ENCODE data around the gene FRS2. TPM values are rescaled to one million over a fixed set of nuclear protein-coding genes. Genes with fewer than 3 reads are reported as not detected.

Gene FRS2
- total and polyA plus RNA-seq, 10 of the 15 experiments (the other 5 are each of a cell fraction or from before 2014, with no cell fraction given): 1.1 to 13.1 (median 5.9) TPM

- TF ChIP-seq CBX3 (IDR thresholded peaks at IDR 0.05; ENCODE audit: borderline replicate concordance, low read depth): no peak
- no peak for TF ChIP-seq NFYB (IDR thresholded peaks at IDR 0.05; ENCODE audit: insufficient read depth, low read depth, low read length)
- no peak for TF ChIP-seq ZNF384 (IDR thresholded peaks at IDR 0.05; ENCODE audit: borderline replicate concordance, low read depth, low read length)
- TF ChIP-seq, protein P1, sequence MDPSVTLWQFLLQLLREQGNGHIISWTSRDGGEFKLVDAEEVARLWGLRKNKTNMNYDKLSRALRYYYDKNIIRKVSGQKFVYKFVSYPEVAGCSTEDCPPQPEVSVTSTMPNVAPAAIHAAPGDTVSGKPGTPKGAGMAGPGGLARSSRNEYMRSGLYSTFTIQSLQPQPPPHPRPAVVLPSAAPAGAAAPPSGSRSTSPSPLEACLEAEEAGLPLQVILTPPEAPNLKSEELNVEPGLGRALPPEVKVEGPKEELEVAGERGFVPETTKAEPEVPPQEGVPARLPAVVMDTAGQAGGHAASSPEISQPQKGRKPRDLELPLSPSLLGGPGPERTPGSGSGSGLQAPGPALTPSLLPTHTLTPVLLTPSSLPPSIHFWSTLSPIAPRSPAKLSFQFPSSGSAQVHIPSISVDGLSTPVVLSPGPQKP (IDR thresholded peaks at IDR 0.05; ENCODE audit: low read depth, low read length): no peak
- no peak for TF ChIP-seq SRF (IDR thresholded peaks at IDR 0.05; ENCODE audit: low read depth in 2 of 2, low read length in 2 of 2)
- no peak for TF ChIP-seq PML (IDR thresholded peaks at IDR 0.05; ENCODE audit: low read length)
- no peak for TF ChIP-seq YBX1 (IDR thresholded peaks at IDR 0.05)
- no peak for TF ChIP-seq EP300 (IDR thresholded peaks at IDR 0.05; ENCODE audit: borderline replicate concordance in 1 of 2, control insufficient read depth in 1 of 2, low read depth in 2 of 2, low read length in 2 of 2)
- TF ChIP-seq, protein P2, sequence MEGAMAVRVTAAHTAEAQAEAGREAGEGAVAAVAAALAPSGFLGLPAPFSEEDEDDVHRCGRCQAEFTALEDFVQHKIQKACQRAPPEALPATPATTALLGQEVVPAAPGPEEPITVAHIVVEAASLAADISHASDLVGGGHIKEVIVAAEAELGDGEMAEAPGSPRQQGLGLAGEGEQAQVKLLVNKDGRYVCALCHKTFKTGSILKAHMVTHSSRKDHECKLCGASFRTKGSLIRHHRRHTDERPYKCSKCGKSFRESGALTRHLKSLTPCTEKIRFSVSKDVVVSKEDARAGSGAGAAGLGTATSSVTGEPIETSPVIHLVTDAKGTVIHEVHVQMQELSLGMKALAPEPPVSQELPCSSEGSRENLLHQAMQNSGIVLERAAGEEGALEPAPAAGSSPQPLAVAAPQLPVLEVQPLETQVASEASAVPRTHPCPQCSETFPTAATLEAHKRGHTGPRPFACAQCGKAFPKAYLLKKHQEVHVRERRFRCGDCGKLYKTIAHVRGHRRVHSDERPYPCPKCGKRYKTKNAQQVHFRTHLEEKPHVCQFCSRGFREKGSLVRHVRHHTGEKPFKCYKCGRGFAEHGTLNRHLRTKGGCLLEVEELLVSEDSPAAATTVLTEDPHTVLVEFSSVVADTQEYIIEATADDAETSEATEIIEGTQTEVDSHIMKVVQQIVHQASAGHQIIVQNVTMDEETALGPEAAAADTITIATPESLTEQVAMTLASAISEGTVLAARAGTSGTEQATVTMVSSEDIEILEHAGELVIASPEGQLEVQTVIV (IDR thresholded peaks at IDR 0.05; ENCODE audit: borderline replicate concordance, partially characterized antibody): no peak
Observed at GRCh38 chr12:69533844-69534243, 63.7 kb downstream of the FRS2 start (continued).

Measured in GM12878 (cell line).